ENCODE data around the gene MPHOSPH10. TPM values are rescaled to one million over a fixed set of nuclear protein-coding genes. Genes with fewer than 3 reads are reported as not detected.
"Not testable (repeated sequence)": the region's sequence is repeated elsewhere in the genome, so short reads cannot be mapped to it uniquely, and the experiment has no call there.

MPHOSPH10 gene
- total and polyA plus RNA-seq, 8 donors = 16.2 to 30.6 (median 23.0) TPM

DNA sequence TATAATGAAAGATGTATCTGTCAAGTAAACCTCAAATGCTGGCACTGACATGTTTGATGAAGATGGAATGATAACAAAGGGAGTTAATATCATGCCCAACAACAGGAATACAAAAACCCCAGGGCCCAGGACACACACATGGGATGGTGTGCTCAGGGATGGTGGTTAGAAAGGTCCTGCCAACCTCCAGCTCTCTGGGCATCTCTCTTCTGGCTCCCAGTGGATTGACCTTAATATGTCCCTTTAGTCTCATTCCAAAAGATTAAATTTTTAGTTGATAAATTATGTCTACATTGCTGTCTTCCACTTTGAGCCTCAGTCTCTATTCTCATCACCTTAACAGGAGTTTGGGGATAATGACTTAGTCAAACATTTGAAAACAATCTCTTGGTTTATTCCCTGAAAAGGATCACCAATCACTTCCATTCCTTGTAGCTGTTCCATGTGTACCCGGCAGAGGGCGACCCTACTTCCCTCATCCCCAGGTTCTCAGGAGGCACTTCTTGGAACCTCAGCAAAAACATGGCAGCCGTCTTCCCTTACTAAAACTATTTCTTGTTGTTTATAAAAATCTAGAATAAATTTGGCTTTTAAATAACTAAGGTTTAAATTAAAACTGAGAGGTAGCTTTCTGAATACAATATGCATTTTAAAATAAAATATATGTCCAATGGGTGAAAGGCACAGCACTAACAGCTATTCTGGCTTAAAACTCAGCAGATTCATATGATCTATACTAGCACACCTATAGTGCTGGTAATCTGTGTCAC is 30.1 kb upstream of the MPHOSPH10 start:
- intact Hi-C loops (cut with DNase I; ENCODE audit: low total_unique reads) = no loop called here
- 3 to 16% (median 4%) methylated on average over 3 of the region's 3 CpGs for WGBS, 5 donors

DNA sequence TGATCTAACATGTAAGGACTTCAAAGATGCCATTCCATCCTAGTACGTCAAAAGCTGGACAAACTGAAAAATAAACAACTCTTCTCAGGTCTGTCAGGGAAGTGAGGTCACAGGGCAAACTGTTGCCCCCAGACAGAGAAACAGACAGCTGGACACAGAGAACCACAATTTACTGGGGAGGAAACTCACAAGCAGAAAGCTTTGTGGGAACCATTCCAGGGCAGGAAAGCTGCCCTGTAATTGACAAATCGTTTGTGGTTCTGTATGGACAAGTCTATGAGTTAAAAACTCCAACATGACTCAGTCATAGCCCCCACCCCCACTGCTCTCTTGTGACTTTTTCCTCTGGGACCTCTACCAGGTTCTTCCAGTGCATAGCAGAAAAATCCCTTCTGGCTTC is 28.8 kb upstream of the MPHOSPH10 start:
- Histone ChIP-seq H3K36me3 (no peaks in the 10 kb centered on the region), H3K27ac (no peak overlapping the region), H3K4me3 (no peak overlapping the region), H3K4me1 (no peaks in the 10 kb centered on the region), H3K9me3 (no peaks in the 10 kb centered on the region), H3K27me3 (no peaks in the 10 kb centered on the region)
- intact Hi-C loops (cut with DNase I; ENCODE audit: low total_unique reads) = no loop called here
- no peak for TF ChIP-seq EP300 (IDR thresholded peaks at IDR 0.05)
- no peak for TF ChIP-seq POLR2AphosphoS5 (IDR thresholded peaks at IDR 0.05)
- TF ChIP-seq, protein P1, sequence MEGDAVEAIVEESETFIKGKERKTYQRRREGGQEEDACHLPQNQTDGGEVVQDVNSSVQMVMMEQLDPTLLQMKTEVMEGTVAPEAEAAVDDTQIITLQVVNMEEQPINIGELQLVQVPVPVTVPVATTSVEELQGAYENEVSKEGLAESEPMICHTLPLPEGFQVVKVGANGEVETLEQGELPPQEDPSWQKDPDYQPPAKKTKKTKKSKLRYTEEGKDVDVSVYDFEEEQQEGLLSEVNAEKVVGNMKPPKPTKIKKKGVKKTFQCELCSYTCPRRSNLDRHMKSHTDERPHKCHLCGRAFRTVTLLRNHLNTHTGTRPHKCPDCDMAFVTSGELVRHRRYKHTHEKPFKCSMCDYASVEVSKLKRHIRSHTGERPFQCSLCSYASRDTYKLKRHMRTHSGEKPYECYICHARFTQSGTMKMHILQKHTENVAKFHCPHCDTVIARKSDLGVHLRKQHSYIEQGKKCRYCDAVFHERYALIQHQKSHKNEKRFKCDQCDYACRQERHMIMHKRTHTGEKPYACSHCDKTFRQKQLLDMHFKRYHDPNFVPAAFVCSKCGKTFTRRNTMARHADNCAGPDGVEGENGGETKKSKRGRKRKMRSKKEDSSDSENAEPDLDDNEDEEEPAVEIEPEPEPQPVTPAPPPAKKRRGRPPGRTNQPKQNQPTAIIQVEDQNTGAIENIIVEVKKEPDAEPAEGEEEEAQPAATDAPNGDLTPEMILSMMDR (IDR thresholded peaks at IDR 0.05) = no peak
- no peak for TF ChIP-seq POLR2A (IDR thresholded peaks at IDR 0.05)
- WGBS, 5 donors = 33 to 51% (median 46%) methylated on average over 2 of the region's 2 CpGs
- no peak for DNase-seq

More for the DNA sequence above, 30.1 kb upstream of the MPHOSPH10 start:
- Histone ChIP-seq H3K36me3 (no peaks in the 10 kb centered on the region), H3K4me1 (no peaks in the 10 kb centered on the region), H3K9me3 (no peaks in the 10 kb centered on the region), H3K27me3 (no peaks in the 10 kb centered on the region), H3K4me3 (no peak overlapping the region), H3K27ac (no peak overlapping the region)
- DNase-seq = peak; percentile 73 to 74
- TF ChIP-seq, protein P1 (IDR thresholded peaks at IDR 0.05) = peak in 5 of 7 experiments; percentile 47 to 70 (median 62)
- TF ChIP-seq EP300 (IDR thresholded peaks at IDR 0.05) (no peak), POLR2A (IDR thresholded peaks at IDR 0.05) (no peak)

DNA sequence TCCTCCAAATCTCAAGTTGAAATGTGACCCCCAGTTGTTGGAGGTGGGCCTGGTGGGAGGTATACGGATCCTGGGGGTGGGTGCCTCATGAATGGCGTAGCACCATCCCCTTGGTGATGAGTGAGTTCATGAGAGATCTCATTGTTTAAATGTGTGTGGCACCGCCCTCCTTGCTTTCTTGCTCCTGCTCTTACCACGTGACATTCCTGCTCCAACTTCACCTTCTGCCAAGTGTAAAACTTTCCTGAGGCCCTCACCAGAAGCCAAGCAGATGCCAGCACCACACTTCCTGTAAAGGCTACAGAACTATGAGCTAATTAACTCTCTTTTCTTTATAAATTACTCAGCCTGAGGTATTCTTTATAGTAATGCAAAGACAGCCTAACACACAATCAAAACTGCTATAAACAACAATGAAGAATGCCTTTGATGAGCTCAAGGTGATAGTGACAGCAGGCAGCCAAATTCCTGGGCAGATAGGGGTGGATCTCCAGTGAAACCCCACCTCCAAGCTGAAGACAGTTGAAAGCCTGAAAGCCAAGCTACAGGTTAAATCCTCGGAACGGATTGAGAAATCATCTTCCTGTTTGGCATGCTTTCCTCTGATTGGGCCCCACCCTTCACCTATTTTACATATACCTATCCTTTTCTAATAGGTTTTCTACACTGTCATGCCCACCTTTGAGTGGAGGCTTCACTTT is 27.3 kb upstream of the MPHOSPH10 start:
- Histone ChIP-seq H3K27ac (no peak overlapping the region), H3K36me3 (peaks cover 0 to 4% (median 0%) of the 10 kb centered on the region in 4 donors), H3K4me1 (no peaks in the 10 kb centered on the region), H3K27me3 (no peaks in the 10 kb centered on the region), H3K4me3 (no peak overlapping the region), H3K9me3 (no peaks in the 10 kb centered on the region)
- TF ChIP-seq EP300 (IDR thresholded peaks at IDR 0.05) = no peak
- TF ChIP-seq, protein P1 (IDR thresholded peaks at IDR 0.05) = no peak
- TF ChIP-seq POLR2A (IDR thresholded peaks at IDR 0.05) = no peak
- no peak for TF ChIP-seq POLR2AphosphoS5 (IDR thresholded peaks at IDR 0.05)
- intact Hi-C loops (cut with DNase I; ENCODE audit: low total_unique reads) = no loop called here
- WGBS, 5 donors = 57 to 71% (median 67%) methylated on average over 6 of the region's 6 CpGs
- DNase-seq = no peak

DNA sequence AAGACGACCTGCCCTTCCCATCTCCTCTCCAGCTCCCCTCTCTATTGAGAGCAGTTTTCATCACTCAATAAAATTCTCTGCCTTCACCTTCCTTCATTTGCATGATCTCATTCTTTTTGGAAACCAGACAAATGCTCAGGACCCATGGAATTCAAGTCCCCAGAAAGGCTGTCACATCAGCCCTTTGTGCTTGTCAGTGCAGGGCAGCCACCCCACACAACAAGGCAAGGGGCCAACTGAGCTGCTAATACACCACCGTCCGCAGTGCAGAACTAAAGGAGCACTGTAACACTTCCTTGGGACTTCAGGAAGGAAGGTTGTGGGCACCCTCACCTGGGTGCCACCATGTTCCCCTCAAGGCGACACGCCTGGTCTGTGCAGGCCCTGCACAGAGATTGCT is 26.6 kb upstream of the MPHOSPH10 start:
- WGBS, 5 donors = 93 to 97% (median 94%) methylated on average over 5 of the region's 5 CpGs
- intact Hi-C loops (cut with DNase I; ENCODE audit: low total_unique reads) = no loop called here
- no peaks in the 10 kb centered on the region for H3K27me3 ChIP-seq
- no peak overlapping the region for H3K27ac ChIP-seq
- DNase-seq = no peak
- H3K4me1 ChIP-seq = no peaks in the 10 kb centered on the region
- no peak overlapping the region for H3K4me3 ChIP-seq
- peaks cover 0 to 11% (median 4%) of the 10 kb centered on the region in 4 donors for H3K36me3 ChIP-seq
- no peaks in the 10 kb centered on the region for H3K9me3 ChIP-seq
- TF ChIP-seq EP300 (IDR thresholded peaks at IDR 0.05) (no peak), POLR2A (IDR thresholded peaks at IDR 0.05) (no peak), POLR2AphosphoS5 (IDR thresholded peaks at IDR 0.05) (no peak)
- TF ChIP-seq, protein P1 (IDR thresholded peaks at IDR 0.05) = no peak

- intact Hi-C loops (cut with DNase I; ENCODE audit: low total_unique reads); H3K9me3 ChIP-seq; H3K27me3 ChIP-seq: not testable (repeated sequence)
These were observed 24.0 kb upstream of the MPHOSPH10 start for GRCh38 chr2:71106463-71106862.

More at GRCh38 chr2:71106463-71106862, 24.0 kb upstream of the MPHOSPH10 start:
- H3K4me3 ChIP-seq, H3K4me1 ChIP-seq, H3K27ac ChIP-seq, DNase-seq: not testable (repeated sequence)
- WGBS, 5 donors = 34 to 69% (median 62%) methylated on average over 6 of the region's 6 CpGs
- H3K36me3 ChIP-seq = peaks cover 0 to 35% (median 21%) of the 10 kb centered on the region in 4 donors
